ENCODE measurements around the gene ATP6V0C.

DNA sequence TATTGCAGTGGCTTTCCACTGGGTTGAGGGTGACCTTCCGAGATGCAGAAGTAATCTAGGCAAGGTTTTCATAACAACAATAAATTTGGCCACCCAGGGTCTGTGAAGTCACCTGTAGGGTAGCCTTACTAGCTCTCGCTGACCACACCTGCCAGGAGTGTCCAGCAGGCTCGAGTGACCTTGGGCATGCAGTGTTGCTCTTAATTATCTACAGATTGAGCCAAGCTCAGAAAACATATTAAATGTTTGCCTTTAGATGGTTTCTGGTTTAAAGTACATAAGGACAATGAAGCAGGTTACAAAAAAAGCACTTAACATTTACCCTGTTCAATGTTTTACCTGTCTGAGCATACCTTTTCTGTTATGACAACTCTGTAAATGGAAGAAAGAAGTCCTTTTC is 37.0 kb upstream of the ATP6V0C start:
- TF ChIP-seq, protein P1, sequence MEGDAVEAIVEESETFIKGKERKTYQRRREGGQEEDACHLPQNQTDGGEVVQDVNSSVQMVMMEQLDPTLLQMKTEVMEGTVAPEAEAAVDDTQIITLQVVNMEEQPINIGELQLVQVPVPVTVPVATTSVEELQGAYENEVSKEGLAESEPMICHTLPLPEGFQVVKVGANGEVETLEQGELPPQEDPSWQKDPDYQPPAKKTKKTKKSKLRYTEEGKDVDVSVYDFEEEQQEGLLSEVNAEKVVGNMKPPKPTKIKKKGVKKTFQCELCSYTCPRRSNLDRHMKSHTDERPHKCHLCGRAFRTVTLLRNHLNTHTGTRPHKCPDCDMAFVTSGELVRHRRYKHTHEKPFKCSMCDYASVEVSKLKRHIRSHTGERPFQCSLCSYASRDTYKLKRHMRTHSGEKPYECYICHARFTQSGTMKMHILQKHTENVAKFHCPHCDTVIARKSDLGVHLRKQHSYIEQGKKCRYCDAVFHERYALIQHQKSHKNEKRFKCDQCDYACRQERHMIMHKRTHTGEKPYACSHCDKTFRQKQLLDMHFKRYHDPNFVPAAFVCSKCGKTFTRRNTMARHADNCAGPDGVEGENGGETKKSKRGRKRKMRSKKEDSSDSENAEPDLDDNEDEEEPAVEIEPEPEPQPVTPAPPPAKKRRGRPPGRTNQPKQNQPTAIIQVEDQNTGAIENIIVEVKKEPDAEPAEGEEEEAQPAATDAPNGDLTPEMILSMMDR (optimal IDR thresholded peaks at IDR 0.05 in 1 of 3, IDR thresholded peaks at IDR 0.05 in 1 of 3, conservative IDR thresholded peaks at IDR 0.05 in 1 of 3; ENCODE audit: extremely low read depth in 1 of 3, insufficient read depth in 2 of 3, low read length in 3 of 3) = no peak
- TF ChIP-seq EZH2 (IDR thresholded peaks at IDR 0.05; ENCODE audit: low read length) = no peak

Measured in keratinocyte (primary cell).